Tibial nerve (tissue), 4 donors: ENCODE measurements around the gene YIF1B. TPM values are rescaled to one million over a fixed set of nuclear protein-coding genes. Genes with fewer than 3 reads are reported as not detected.

ENCODE experiments used
- DNase-seq, 2 donors: peaks; one replicate each; pipeline ENCODE4 v3.0.0-alpha.2; 2019; ENCODE audit warnings: low spot score in 2 of 2
- H3K27ac ChIP-seq, 4 donors: fragments of 200-600 bp; sonication (generic) in 3 of 4; one replicate each; pipeline ENCODE4 v1.5.1; 2017 to 2019; ENCODE audit warnings: mild to moderate bottlenecking in 1 of 4
- H3K27me3 ChIP-seq, 2 donors: fragments of 200-600 bp; sonication (generic) in 1 of 2; one replicate each; pipeline versions ENCODE4 v1.5.1 to v1.6.0; 2017 to 2019
- H3K36me3 ChIP-seq, 3 donors: fragments of 200-600 bp; sonication (generic); one replicate each; pipeline ENCODE4 v1.5.1; 2018 to 2019
- H3K4me1 ChIP-seq, 4 donors: fragments of 200-600 bp; sonication (generic) in 3 of 4; one replicate each; pipeline ENCODE4 v1.5.1; 2017 to 2019
- H3K4me3 ChIP-seq, 4 donors: fragments of 200-600 bp; sonication (generic) in 3 of 4; one replicate each; pipeline ENCODE4 v1.5.1; 2017 to 2019; ENCODE audit warnings: mild to moderate bottlenecking in 1 of 4, moderate library complexity in 1 of 4
- H3K9me3 ChIP-seq, 4 donors: fragments of 200-600 bp; sonication (generic) in 3 of 4; one replicate each; pipeline ENCODE4 v1.5.1; 2017 to 2019
- CTCF ChIP-seq, 5 experiments: fragments of 200-600 bp in 3 of 5; fragments of 450-650 bp in 2 of 5; sonication (generic) in 3 of 5; IDR thresholded peaks; one replicate each; pipeline ENCODE4 v1.5.1; 2016 to 2019; ENCODE audit warnings: antibody characterized with exemption in 5 of 5, mild to moderate bottlenecking in 3 of 5, moderate library complexity in 2 of 5
- EP300 ChIP-seq, 2 donors: sonication (generic); formaldehyde crosslinking; IDR thresholded peaks; one replicate each; pipeline ENCODE4 v1.6.1; 2017; ENCODE audit warnings: antibody characterized with exemption in 2 of 2, mild to moderate bottlenecking in 1 of 2
- POLR2A ChIP-seq, 2 donors: fragments of 450-650 bp; IDR thresholded peaks; one replicate each; pipeline ENCODE4 v1.6.1; 2017; ENCODE audit warnings: antibody characterized with exemption in 2 of 2, mild to moderate bottlenecking in 2 of 2, moderate library complexity in 2 of 2
- WGBS, 2 donors: methylation state at CpG; one replicate each; pipeline ENCODE4 v1.1.5; 2018; 5-methylcytosine and 5-hydroxymethylcytosine counted together
- total RNA-seq, 4 donors: library from RNA; depleted of rRNA; stranded (reverse); fragments of >200 nt; gene quantifications; one replicate each; pipeline ENCODE4 v1.1.0, GENCODE V29; 2016

The YIF1B gene
- total RNA-seq, 4 donors from 2014 or later: 30.8 to 57.3 (median 46.0) TPM

DNA sequence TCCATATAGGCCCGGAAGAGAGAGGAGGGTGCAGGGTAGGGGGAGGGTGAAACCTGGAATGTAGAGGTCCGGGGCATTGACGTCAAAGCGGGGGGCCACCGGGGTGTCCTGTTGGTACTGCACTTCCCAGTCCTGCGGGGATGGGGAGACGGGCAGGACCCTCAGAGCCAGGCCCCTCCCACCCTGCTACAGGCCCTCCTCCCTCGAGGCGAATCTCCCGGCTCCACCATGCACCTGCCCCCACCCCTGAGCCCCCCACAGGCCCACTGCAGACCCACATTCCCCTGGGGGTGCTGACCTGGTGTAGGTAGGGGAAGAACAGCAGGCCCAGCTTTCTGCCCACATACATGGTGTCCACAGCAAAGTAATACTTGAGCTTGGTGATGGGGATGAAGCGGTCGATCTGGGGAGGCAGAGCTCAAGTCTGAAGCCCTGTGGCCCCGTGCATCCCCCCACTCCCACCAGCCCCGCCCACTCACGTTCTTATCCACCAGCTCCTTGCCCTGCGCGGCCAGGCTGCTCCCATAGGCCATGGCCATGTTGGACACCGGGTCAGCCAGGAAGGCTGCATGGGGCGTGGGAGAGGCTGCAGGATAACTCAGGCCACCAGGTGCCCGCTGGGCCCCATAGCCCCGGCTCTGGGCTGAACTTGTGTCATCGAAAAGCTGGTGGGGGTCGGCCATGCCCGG, 6.7 kb downstream of the YIF1B start:
- Histone ChIP-seq H3K36me3 (peaks cover 0 to 66% (median 0%) of the 10 kb centered on the region in 3 donors), H3K4me3 (no peak overlapping the region), H3K27me3 (no peaks in the 10 kb centered on the region), H3K4me1 (peaks cover 0 to 3% (median 0%) of the 10 kb centered on the region in 4 donors), H3K9me3 (no peaks in the 10 kb centered on the region), H3K27ac (no peak overlapping the region)
- WGBS, 2 donors: 84 to 86% methylated on average over 21 to 24 of the region's 24 CpGs
- no peak for DNase-seq
- TF ChIP-seq EP300 (IDR thresholded peaks at IDR 0.05): no peak
- no peak for TF ChIP-seq POLR2A (IDR thresholded peaks at IDR 0.05)
- no peak for TF ChIP-seq CTCF (IDR thresholded peaks at IDR 0.05)

- H3K4me1 ChIP-seq: peaks cover 0 to 3% (median 0%) of the 10 kb centered on the region in 4 donors
- H3K4me3 ChIP-seq: no peak overlapping the region
- H3K9me3 ChIP-seq: no peaks in the 10 kb centered on the region
- H3K36me3 ChIP-seq: peaks cover 0 to 75% (median 0%) of the 10 kb centered on the region in 3 donors
- no peaks in the 10 kb centered on the region for H3K27me3 ChIP-seq
- WGBS, 2 donors: 84 to 87% methylated on average over 12 of the region's 12 CpGs
- TF ChIP-seq CTCF (IDR thresholded peaks at IDR 0.05) (no peak), EP300 (IDR thresholded peaks at IDR 0.05) (no peak), POLR2A (IDR thresholded peaks at IDR 0.05) (no peak)
- no peak for DNase-seq
- no peak overlapping the region for H3K27ac ChIP-seq
Measured at GRCh38 chr19:38308006-38308766, 7.6 kb downstream of the YIF1B start.

- no peak for DNase-seq
- Histone ChIP-seq H3K36me3 (peaks cover 0 to 75% (median 0%) of the 10 kb centered on the region in 3 donors), H3K27me3 (no peaks in the 10 kb centered on the region), H3K27ac (no peak overlapping the region), H3K4me1 (peaks cover 0 to 3% (median 0%) of the 10 kb centered on the region in 4 donors), H3K4me3 (no peak overlapping the region), H3K9me3 (no peaks in the 10 kb centered on the region)
- TF ChIP-seq POLR2A (IDR thresholded peaks at IDR 0.05): no peak
- TF ChIP-seq CTCF (IDR thresholded peaks at IDR 0.05): no peak
- no peak for TF ChIP-seq EP300 (IDR thresholded peaks at IDR 0.05)
- 90 to 91% methylated on average over 5 to 8 of the region's 8 CpGs for WGBS, 2 donors
Measured at GRCh38 chr19:38307597-38307996, 8.2 kb downstream of the YIF1B start.

GRCh38 chr19:38307076-38307475, 8.7 kb downstream of the YIF1B start:
- Histone ChIP-seq H3K4me3 (no peak overlapping the region), H3K36me3 (peaks cover 0 to 75% (median 0%) of the 10 kb centered on the region in 3 donors), H3K4me1 (peaks cover 0 to 3% (median 0%) of the 10 kb centered on the region in 4 donors), H3K27me3 (no peaks in the 10 kb centered on the region), H3K9me3 (no peaks in the 10 kb centered on the region), H3K27ac (no peak overlapping the region)
- 93 to 96% methylated on average over 3 to 4 of the region's 4 CpGs for whole genome bisulfite sequencing, 2 donors
- no peak for TF ChIP-seq POLR2A (IDR thresholded peaks at IDR 0.05)
- TF ChIP-seq CTCF (IDR thresholded peaks at IDR 0.05): no peak
- TF ChIP-seq EP300 (IDR thresholded peaks at IDR 0.05): no peak
- no peak for DNase-seq

GRCh38 chr19:38306236-38306635, 9.5 kb downstream of the YIF1B start:
- no peak for DNase-seq
- H3K27me3 ChIP-seq: no peaks in the 10 kb centered on the region
- WGBS, 2 donors: 88 to 93% methylated on average over 3 of the region's 3 CpGs

More at GRCh38 chr19:38306236-38306635, 9.5 kb downstream of the YIF1B start:
- Histone ChIP-seq H3K27ac (no peak overlapping the region), H3K36me3 (peaks cover 0 to 75% (median 0%) of the 10 kb centered on the region in 3 donors), H3K9me3 (no peaks in the 10 kb centered on the region), H3K4me3 (no peak overlapping the region), H3K4me1 (peaks cover 0 to 3% (median 0%) of the 10 kb centered on the region in 4 donors)
- TF ChIP-seq EP300 (IDR thresholded peaks at IDR 0.05) (no peak), CTCF (IDR thresholded peaks at IDR 0.05) (no peak), POLR2A (IDR thresholded peaks at IDR 0.05) (no peak)
